ENCODE data around the gene SNAPC5.

The SNAPC5 gene

GRCh38 chr15:66497502-66498455, at the start of gene SNAPC5:
Gene SNAPC5, minus strand, starts transcription at chr15:66497762. Its CDS starts 31 bp downstream, at chr15:66497731.
- DNase-seq (ENCODE audit: low read depth, low spot score): no peak
- peaks cover 72% of the 10 kb centered on the region for H3K36me3 ChIP-seq (ENCODE audit: insufficient read depth, low read length)

GRCh38 chr15:66545255-66545654, 47.7 kb upstream of the SNAPC5 start:
- TF ChIP-seq FOXP2 (optimal IDR thresholded peaks at IDR 0.05; ENCODE audit: control extremely low read depth, extremely low read length, insufficient read depth): no peak
- H3K9me3 ChIP-seq (ENCODE audit: low read depth, low read length): no peaks in the 10 kb centered on the region
- no peak for DNase-seq (ENCODE audit: low read depth, low spot score)
- no peak overlapping the region for H3K9ac ChIP-seq (ENCODE audit: insufficient read length)
- H3K4me3 ChIP-seq: no peak overlapping the region
- H3K36me3 ChIP-seq (ENCODE audit: insufficient read depth, low read length): peaks cover 11% of the 10 kb centered on the region
- no peak overlapping the region for H3K27ac ChIP-seq

More at GRCh38 chr15:66497502-66498455, at the start of gene SNAPC5:
- Histone ChIP-seq H3K27ac (peak within 1 kb of the TSS; percentile 81), H3K9me3 (ENCODE audit: low read depth, low read length) (no peaks in the 10 kb centered on the region), H3K4me3 (peak within 1 kb of the TSS; percentile 92), H3K9ac (ENCODE audit: insufficient read length) (peak within 1 kb of the TSS; percentile 94)
- peak; percentile 92 for TF ChIP-seq POLR2AphosphoS5 (IDR thresholded peaks at IDR 0.05; ENCODE audit: borderline replicate concordance, low read depth, low read length)
- peak; percentile 82 for TF ChIP-seq FOXP2 (optimal IDR thresholded peaks at IDR 0.05; ENCODE audit: control extremely low read depth, extremely low read length, insufficient read depth)
- TF ChIP-seq EZH2 (IDR thresholded peaks at IDR 0.05): no peak

GRCh38 chr15:66542896-66543295, 45.3 kb upstream of the SNAPC5 start:
- DNase-seq (ENCODE audit: low read depth, low spot score): no peak
- Histone ChIP-seq H3K9ac (ENCODE audit: insufficient read length) (no peak overlapping the region), H3K36me3 (ENCODE audit: insufficient read depth, low read length) (peaks cover 17% of the 10 kb centered on the region)

GRCh38 chr15:66535056-66535455, 37.5 kb upstream of the SNAPC5 start:
- DNase-seq (ENCODE audit: low read depth, low spot score): no peak
- no peak for TF ChIP-seq FOXP2 (optimal IDR thresholded peaks at IDR 0.05; ENCODE audit: control extremely low read depth, extremely low read length, insufficient read depth)
- no peak for TF ChIP-seq POLR2AphosphoS5 (IDR thresholded peaks at IDR 0.05; ENCODE audit: borderline replicate concordance, low read depth, low read length)
- TF ChIP-seq EZH2 (IDR thresholded peaks at IDR 0.05): no peak
- H3K9ac ChIP-seq (ENCODE audit: insufficient read length): no peak overlapping the region
- H3K36me3 ChIP-seq (ENCODE audit: insufficient read depth, low read length): peaks cover 6% of the 10 kb centered on the region
- no peak overlapping the region for H3K27ac ChIP-seq
- H3K9me3 ChIP-seq (ENCODE audit: low read depth, low read length): no peaks in the 10 kb centered on the region
- no peak overlapping the region for H3K4me3 ChIP-seq

More at GRCh38 chr15:66542896-66543295, 45.3 kb upstream of the SNAPC5 start:
- no peak overlapping the region for H3K27ac ChIP-seq
- no peak overlapping the region for H3K4me3 ChIP-seq
- no peaks in the 10 kb centered on the region for H3K9me3 ChIP-seq (ENCODE audit: low read depth, low read length)
- TF ChIP-seq EZH2 (IDR thresholded peaks at IDR 0.05) (no peak), POLR2AphosphoS5 (IDR thresholded peaks at IDR 0.05; ENCODE audit: borderline replicate concordance, low read depth, low read length) (no peak), FOXP2 (optimal IDR thresholded peaks at IDR 0.05; ENCODE audit: control extremely low read depth, extremely low read length, insufficient read depth) (no peak)

- Histone ChIP-seq H3K9ac (ENCODE audit: insufficient read length) (no peak overlapping the region), H3K9me3 (ENCODE audit: low read depth, low read length) (no peaks in the 10 kb centered on the region), H3K36me3 (ENCODE audit: insufficient read depth, low read length) (peaks cover 16% of the 10 kb centered on the region), H3K27ac (no peak overlapping the region), H3K4me3 (no peak overlapping the region)
- TF ChIP-seq FOXP2 (optimal IDR thresholded peaks at IDR 0.05; ENCODE audit: control extremely low read depth, extremely low read length, insufficient read depth): no peak
- TF ChIP-seq POLR2AphosphoS5 (IDR thresholded peaks at IDR 0.05; ENCODE audit: borderline replicate concordance, low read depth, low read length): no peak
- TF ChIP-seq EZH2 (IDR thresholded peaks at IDR 0.05): no peak
- DNase-seq (ENCODE audit: low read depth, low spot score): no peak
Measured at GRCh38 chr15:66524838-66525237, 27.3 kb upstream of the SNAPC5 start.

GRCh38 chr15:66523926-66524325, 26.4 kb upstream of the SNAPC5 start:
- Histone ChIP-seq H3K4me3 (no peak overlapping the region), H3K9ac (ENCODE audit: insufficient read length) (no peak overlapping the region), H3K27ac (no peak overlapping the region), H3K36me3 (ENCODE audit: insufficient read depth, low read length) (peaks cover 9% of the 10 kb centered on the region), H3K9me3 (ENCODE audit: low read depth, low read length) (no peaks in the 10 kb centered on the region)
- no peak for DNase-seq (ENCODE audit: low read depth, low spot score)
- TF ChIP-seq EZH2 (IDR thresholded peaks at IDR 0.05): no peak

GRCh38 chr15:66515901-66516322, 18.4 kb upstream of the SNAPC5 start:
- Histone ChIP-seq H3K9me3 (ENCODE audit: low read depth, low read length) (no peaks in the 10 kb centered on the region), H3K4me3 (no peak overlapping the region), H3K9ac (ENCODE audit: insufficient read length) (no peak overlapping the region), H3K27ac (no peak overlapping the region), H3K36me3 (ENCODE audit: insufficient read depth, low read length) (peaks cover 10% of the 10 kb centered on the region; the same call in 1 of the 2 replicates)
- no peak for DNase-seq (ENCODE audit: low read depth, low spot score)
- no peak for TF ChIP-seq POLR2AphosphoS5 (IDR thresholded peaks at IDR 0.05; ENCODE audit: borderline replicate concordance, low read depth, low read length)
- no peak for TF ChIP-seq FOXP2 (optimal IDR thresholded peaks at IDR 0.05; ENCODE audit: control extremely low read depth, extremely low read length, insufficient read depth)
- no peak for TF ChIP-seq EZH2 (IDR thresholded peaks at IDR 0.05)

- Histone ChIP-seq H3K27ac (no peak overlapping the region), H3K9me3 (ENCODE audit: low read depth, low read length) (no peaks in the 10 kb centered on the region), H3K36me3 (ENCODE audit: insufficient read depth, low read length) (peaks cover 10% of the 10 kb centered on the region; the same call in 1 of the 2 replicates), H3K9ac (ENCODE audit: insufficient read length) (no peak overlapping the region), H3K4me3 (no peak overlapping the region)
- TF ChIP-seq POLR2AphosphoS5 (IDR thresholded peaks at IDR 0.05; ENCODE audit: borderline replicate concordance, low read depth, low read length) (no peak), EZH2 (IDR thresholded peaks at IDR 0.05) (no peak), FOXP2 (optimal IDR thresholded peaks at IDR 0.05; ENCODE audit: control extremely low read depth, extremely low read length, insufficient read depth) (no peak)
- DNase-seq (ENCODE audit: low read depth, low spot score): no peak
Measured at GRCh38 chr15:66514586-66514985, 17.0 kb upstream of the SNAPC5 start.
